Immature natural killer cell (primary cell): ENCODE results near the gene PLRG1. TPM values are rescaled to one million over a fixed set of nuclear protein-coding genes. Genes with fewer than 3 reads are reported as not detected.
"Not testable (repeated sequence)": the region's sequence is repeated elsewhere in the genome, so short reads cannot be mapped to it uniquely, and the experiment has no call there.

Experiments
- DNase-seq, 3 donors: peaks; one replicate each; pipeline ENCODE4 v3.0.0; 2022; ENCODE audit warnings: mixed read lengths in 1 of 3
- H3K27ac Mint-ChIP-seq, 6 donors: one replicate each; pipeline ENCODE4 v1.8.0; 2020; ENCODE audit warnings: mixed read lengths in 6 of 6, mild to moderate bottlenecking in 5 of 6, inconsistent platforms in 4 of 6, moderate library complexity in 3 of 6
- H3K27me3 Mint-ChIP-seq, 3 donors: one replicate each; pipeline ENCODE4 v1.8.0; 2020 to 2021; ENCODE audit warnings: low read depth in 3 of 3, mild to moderate bottlenecking in 3 of 3, mixed read lengths in 3 of 3, moderate library complexity in 3 of 3, inconsistent platforms in 1 of 3
- H3K36me3 Mint-ChIP-seq, 3 donors: one replicate each; pipeline ENCODE4 v1.8.0; 2020; ENCODE audit warnings: mixed read lengths in 3 of 3, inconsistent platforms in 2 of 3, mild to moderate bottlenecking in 2 of 3
- H3K4me1 Mint-ChIP-seq, 2 donors: one replicate each; pipeline ENCODE4 v1.8.0; 2020; ENCODE audit warnings: inconsistent platforms in 2 of 2, mild to moderate bottlenecking in 2 of 2, mixed read lengths in 2 of 2, moderate library complexity in 1 of 2
- H3K4me3 Mint-ChIP-seq, 5 donors: one replicate each; pipeline ENCODE4 v1.8.0; 2020; ENCODE audit warnings: mild to moderate bottlenecking in 5 of 5, mixed read lengths in 5 of 5, inconsistent platforms in 3 of 5, moderate library complexity in 3 of 5
- H3K9me3 Mint-ChIP-seq, 6 donors: one replicate each; pipeline ENCODE4 v1.8.0; 2020; ENCODE audit warnings: mild to moderate bottlenecking in 6 of 6, mixed read lengths in 6 of 6, inconsistent platforms in 4 of 6, moderate library complexity in 3 of 6
- polyA plus RNA-seq, 3 donors: library from polyadenylated mRNA; unstranded; fragments of 300-500 nt; fragmentation: Illumina TruSeq; gene quantifications; one replicate each; pipeline ENCODE4 v1.2.3, GENCODE V29; 2021

The PLRG1 gene
- 10 to 100 TPM; 54.4 to 71.2 (median 68.7) TPM for polyA plus RNA-seq

GRCh38 chr4:154549894-154550790, at the start of gene PLRG1:
TSS of gene PLRG1 (minus strand) at chr4:154550400. CDS start at chr4:154550308, 92 bp downstream.
- peak within 1 kb of the TSS; percentile 94 to 100 (median 97) for H3K4me3 Mint-ChIP-seq

DNA sequence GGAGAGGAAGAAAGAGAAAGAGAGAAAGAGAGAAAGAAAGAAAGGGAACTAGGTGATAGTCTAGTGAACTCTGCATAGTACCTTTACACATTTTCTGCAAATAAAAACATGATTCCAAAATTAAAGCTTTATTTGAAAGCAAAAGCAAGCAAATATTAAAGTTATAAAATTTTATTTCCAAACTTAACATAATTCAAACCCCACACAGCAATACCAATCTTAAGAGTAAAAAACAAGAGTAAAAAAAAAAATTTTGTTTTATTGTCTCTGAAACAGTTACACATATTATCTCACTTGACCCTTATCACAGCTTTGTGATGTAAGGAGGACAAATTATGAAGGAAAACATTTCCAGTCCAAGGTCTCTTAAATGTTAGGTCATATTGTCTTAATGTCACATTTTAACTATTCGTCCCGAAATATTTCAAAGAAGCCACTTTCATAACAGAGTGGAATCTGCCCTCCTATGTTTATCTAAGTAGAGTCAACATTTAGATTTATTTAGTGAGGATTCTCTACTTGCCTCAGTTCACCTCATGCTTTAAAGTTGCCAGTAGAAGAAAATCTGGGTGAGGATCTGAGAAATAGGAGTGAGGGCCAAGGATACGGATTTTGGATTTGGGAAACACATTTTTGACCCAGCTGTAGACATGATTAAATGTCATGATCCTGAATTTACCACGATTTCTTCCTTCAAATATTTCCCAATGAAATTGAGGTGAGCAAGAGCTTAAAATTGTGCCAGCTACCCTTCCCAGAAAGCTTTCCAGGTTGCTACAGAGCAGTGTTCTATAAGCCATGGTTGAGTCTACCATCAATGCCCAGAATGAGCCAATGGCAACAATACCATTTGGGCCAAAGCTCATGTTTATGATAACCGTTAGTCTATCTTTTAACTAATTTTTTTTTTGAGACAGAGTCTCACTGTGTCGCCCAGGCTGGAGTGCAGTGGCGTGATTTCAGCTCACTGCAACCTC, 47.9 kb upstream of the PLRG1 start:
- no peaks in the 10 kb centered on the region for H3K4me1 Mint-ChIP-seq
- no peaks in the 10 kb centered on the region for H3K9me3 Mint-ChIP-seq
- H3K27ac Mint-ChIP-seq, result no peak overlapping the region
- H3K36me3 Mint-ChIP-seq, result no peaks in the 10 kb centered on the region
- no peak for DNase-seq
- no peak overlapping the region for H3K4me3 Mint-ChIP-seq
- H3K27me3 Mint-ChIP-seq, result peaks cover 2 to 12% (median 6%) of the 10 kb centered on the region in 3 donors

More at GRCh38 chr4:154549894-154550790, at the start of gene PLRG1:
- no peaks in the 10 kb centered on the region for H3K9me3 Mint-ChIP-seq
- H3K27ac Mint-ChIP-seq, result peak within 1 kb of the TSS; percentile 93 to 98 (median 95)
- peak; percentile 94 to 96 (median 95) for DNase-seq
- no peaks in the 10 kb centered on the region for H3K27me3 Mint-ChIP-seq
- H3K36me3 Mint-ChIP-seq, result peaks cover 0 to 8% (median 0%) of the 10 kb centered on the region in 3 donors
- peaks cover 24 to 32% of the 10 kb centered on the region in 2 donors for H3K4me1 Mint-ChIP-seq

DNA sequence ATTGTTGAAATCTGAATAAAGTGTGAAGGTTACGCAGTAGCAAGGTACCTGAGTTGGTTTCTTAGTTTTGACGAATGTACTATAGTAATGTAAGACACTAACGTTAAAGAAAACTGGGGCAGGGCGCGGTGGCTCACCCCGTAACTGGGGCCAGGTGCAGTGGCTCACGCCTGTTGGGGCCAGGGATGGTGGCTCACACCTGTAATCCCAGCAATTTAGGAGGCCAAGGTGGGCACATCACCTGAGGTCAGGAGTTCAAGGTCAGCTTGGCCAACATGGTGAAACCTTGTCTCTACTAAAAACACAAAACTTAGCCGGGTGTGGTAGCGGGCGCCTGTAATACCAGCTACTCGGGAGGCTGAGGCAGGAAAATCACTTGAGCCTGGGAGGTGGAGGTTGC, 47.1 kb upstream of the PLRG1 start:
- DNase-seq, H3K27ac Mint-ChIP-seq, H3K27me3 Mint-ChIP-seq, H3K36me3 Mint-ChIP-seq, H3K4me1 Mint-ChIP-seq, H3K9me3 Mint-ChIP-seq, H3K4me3 Mint-ChIP-seq: not testable (repeated sequence)

DNA sequence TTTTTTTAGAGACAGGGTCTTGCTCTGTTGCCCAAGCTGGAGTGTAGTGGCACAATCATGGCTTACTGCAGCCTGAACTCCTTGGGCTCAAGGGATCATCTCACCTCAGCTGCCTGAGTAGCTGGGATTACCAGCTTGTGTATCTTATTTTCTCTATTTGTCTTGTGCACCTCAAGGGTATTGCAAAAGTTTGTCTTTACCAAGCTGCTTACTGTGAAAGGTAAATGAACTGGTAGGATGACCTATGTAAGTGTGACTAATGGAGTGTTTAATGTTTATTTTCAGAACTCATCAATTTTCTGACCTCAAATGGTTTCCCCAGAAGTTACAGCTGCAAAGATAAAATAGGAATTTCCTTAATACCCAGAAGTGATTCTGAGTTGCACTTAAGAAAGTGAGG, 45.6 kb upstream of the PLRG1 start:
- Mint-ChIP-seq H3K9me3 (no peaks in the 10 kb centered on the region), H3K27ac (no peak overlapping the region), H3K4me1 (no peaks in the 10 kb centered on the region), H3K4me3 (no peak overlapping the region), H3K36me3 (no peaks in the 10 kb centered on the region), H3K27me3 (peaks cover 0 to 10% (median 4%) of the 10 kb centered on the region in 3 donors)
- no peak for DNase-seq

GRCh38 chr4:154594343-154594742, 44.1 kb upstream of the PLRG1 start:
- not testable (repeated sequence) for H3K4me3 Mint-ChIP-seq
- H3K27me3 Mint-ChIP-seq, result peaks cover 1 to 13% (median 4%) of the 10 kb centered on the region in 3 donors

GRCh38 chr4:154593868-154594267, 43.7 kb upstream of the PLRG1 start:
- H3K36me3 Mint-ChIP-seq, result no peaks in the 10 kb centered on the region
- no peak overlapping the region for H3K27ac Mint-ChIP-seq
- no peaks in the 10 kb centered on the region for H3K9me3 Mint-ChIP-seq
- no peak for DNase-seq
- peaks cover 2 to 11% (median 4%) of the 10 kb centered on the region in 3 donors for H3K27me3 Mint-ChIP-seq
- H3K4me1 Mint-ChIP-seq, result no peaks in the 10 kb centered on the region
- no peak overlapping the region for H3K4me3 Mint-ChIP-seq

More at GRCh38 chr4:154594343-154594742, 44.1 kb upstream of the PLRG1 start:
- H3K36me3 Mint-ChIP-seq, H3K9me3 Mint-ChIP-seq, H3K4me1 Mint-ChIP-seq, H3K27ac Mint-ChIP-seq, DNase-seq: not testable (repeated sequence)

DNA sequence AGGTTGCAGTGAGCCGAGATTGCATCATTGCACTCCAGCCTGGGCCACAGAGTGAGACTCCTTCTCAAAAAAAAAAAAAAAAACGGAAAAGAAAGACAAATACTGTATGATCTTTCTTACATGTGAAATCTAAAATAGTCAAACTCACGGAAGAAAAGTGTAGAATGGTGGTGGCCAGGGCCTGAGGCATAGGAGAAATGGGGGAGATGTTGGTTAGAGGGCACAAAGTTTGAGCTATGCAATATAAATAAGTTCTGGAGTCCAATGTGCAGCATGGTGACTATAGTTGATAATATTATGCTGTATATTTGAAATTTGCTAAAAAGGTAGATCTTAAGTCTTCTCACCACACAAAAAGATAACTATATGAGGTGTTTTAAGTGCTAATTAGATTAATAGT, 41.7 kb upstream of the PLRG1 start:
- peaks cover 0 to 6% (median 2%) of the 10 kb centered on the region in 3 donors for H3K27me3 Mint-ChIP-seq

DNA sequence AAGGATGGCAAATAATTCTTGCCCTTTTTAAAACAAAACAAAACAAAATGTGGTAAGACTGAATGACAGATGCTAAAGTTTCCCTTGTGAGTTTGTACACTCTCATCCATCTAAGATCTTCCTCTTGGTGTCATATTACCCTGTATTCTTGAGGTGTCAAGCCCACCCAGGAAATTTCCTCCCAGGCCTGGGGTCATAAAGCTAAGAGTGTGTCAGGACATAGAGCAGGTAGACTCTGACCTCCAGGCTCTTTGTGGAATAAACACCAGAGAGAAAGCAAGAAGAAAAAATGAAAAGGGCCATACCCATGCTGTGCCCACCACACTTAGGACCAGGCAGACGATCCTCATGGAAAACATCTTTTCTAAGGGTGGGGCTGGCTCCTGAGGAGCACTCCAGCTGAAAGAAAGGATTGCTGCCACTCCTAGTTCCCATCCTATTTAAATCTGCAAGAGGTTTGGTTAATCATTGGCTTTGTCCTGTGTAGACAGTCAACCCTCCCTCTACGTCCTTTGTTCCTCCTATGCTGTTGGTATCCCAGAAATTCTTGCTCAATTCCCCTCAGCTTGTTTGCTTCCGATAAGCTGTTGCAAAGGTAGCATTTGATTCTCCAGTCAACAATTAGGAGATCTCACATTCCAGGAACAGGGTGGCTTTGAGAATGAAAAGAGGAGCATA, 40.3 kb upstream of the PLRG1 start, which contains the start of gene FGA:
TSS of gene FGA (minus strand) at position 414 of the 678 bp plus-strand sequence. CDS start at position 359, 55 bp downstream.
- H3K4me1 Mint-ChIP-seq, result no peaks in the 10 kb centered on the region
- DNase-seq, result no peak
- H3K36me3 Mint-ChIP-seq, result no peaks in the 10 kb centered on the region
- H3K9me3 Mint-ChIP-seq, result no peaks in the 10 kb centered on the region
- no peak within 1 kb of the TSS for H3K27ac Mint-ChIP-seq
- no peak within 1 kb of the TSS for H3K4me3 Mint-ChIP-seq
- peaks cover 0 to 6% (median 2%) of the 10 kb centered on the region in 3 donors for H3K27me3 Mint-ChIP-seq

More for the DNA sequence above, 41.7 kb upstream of the PLRG1 start:
- no peaks in the 10 kb centered on the region for H3K9me3 Mint-ChIP-seq
- no peak overlapping the region for H3K27ac Mint-ChIP-seq
- no peak for DNase-seq
- H3K36me3 Mint-ChIP-seq, result no peaks in the 10 kb centered on the region
- H3K4me1 Mint-ChIP-seq, result no peaks in the 10 kb centered on the region
- no peak overlapping the region for H3K4me3 Mint-ChIP-seq

- Mint-ChIP-seq H3K27me3 (peaks cover 0 to 6% (median 2%) of the 10 kb centered on the region in 3 donors), H3K9me3 (no peaks in the 10 kb centered on the region), H3K36me3 (no peaks in the 10 kb centered on the region), H3K4me1 (no peaks in the 10 kb centered on the region), H3K4me3 (no peak overlapping the region), H3K27ac (no peak overlapping the region)
- DNase-seq, result no peak
These were observed 39.3 kb upstream of the PLRG1 start for GRCh38 chr4:154589296-154590197.

- no peak for DNase-seq
- Mint-ChIP-seq H3K27ac (no peak overlapping the region), H3K36me3 (no peaks in the 10 kb centered on the region), H3K27me3 (peaks cover 0 to 6% (median 2%) of the 10 kb centered on the region in 3 donors), H3K4me3 (no peak overlapping the region), H3K4me1 (no peaks in the 10 kb centered on the region), H3K9me3 (no peaks in the 10 kb centered on the region)
These were observed 38.0 kb upstream of the PLRG1 start for GRCh38 chr4:154588198-154588597.

DNA sequence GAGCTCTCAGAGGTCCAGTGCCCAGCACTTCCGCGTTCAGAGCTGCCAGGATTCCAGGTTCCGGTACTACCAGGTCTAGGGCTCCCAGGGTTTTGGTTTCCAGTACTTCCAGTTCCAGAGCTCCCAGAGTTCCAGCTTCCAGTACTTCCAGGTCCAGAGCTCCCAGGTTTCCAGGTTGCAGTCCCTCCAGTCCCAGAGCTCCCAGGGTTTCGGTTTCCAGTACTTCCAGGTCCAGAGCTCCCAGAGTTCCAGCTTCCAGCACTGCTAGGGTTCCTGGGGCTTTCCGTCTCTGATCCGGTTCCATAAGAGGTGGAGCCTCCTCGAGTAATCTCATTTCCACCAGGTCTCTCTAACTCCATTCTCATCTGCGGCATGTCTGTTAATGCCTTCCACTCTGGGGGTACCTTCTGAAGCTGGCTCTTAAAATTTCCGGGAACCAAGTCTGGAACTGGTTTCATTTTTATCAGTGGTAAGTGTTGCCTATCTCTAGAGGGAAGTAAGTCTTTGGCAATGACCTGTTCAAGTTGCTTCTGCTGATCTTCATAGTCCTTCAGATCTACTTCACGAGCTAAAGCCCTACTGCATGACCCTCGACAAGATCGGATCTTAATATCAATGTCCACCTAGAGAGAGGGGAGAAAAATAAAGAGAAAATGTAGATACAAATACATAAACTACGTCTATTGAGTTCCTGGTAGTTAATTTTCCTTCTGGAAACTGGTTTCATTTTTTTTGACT, 36.3 kb upstream of the PLRG1 start:
- no peaks in the 10 kb centered on the region for H3K36me3 Mint-ChIP-seq
- no peaks in the 10 kb centered on the region for H3K4me1 Mint-ChIP-seq
- no peak overlapping the region for H3K27ac Mint-ChIP-seq
- H3K9me3 Mint-ChIP-seq, result no peaks in the 10 kb centered on the region
- H3K27me3 Mint-ChIP-seq, result peaks cover 0 to 7% (median 6%) of the 10 kb centered on the region in 3 donors
- no peak for DNase-seq
- H3K4me3 Mint-ChIP-seq, result no peak overlapping the region
